ENCODE data around the gene FKBP8. TPM values are rescaled to one million over a fixed set of nuclear protein-coding genes. Genes with fewer than 3 reads are reported as not detected.
A peak's percentile ranks its signal among the peaks of the same experiment; 100 is the strongest.

Gene FKBP8
- total RNA-seq, 1 donor, result 288 TPM

DNA sequence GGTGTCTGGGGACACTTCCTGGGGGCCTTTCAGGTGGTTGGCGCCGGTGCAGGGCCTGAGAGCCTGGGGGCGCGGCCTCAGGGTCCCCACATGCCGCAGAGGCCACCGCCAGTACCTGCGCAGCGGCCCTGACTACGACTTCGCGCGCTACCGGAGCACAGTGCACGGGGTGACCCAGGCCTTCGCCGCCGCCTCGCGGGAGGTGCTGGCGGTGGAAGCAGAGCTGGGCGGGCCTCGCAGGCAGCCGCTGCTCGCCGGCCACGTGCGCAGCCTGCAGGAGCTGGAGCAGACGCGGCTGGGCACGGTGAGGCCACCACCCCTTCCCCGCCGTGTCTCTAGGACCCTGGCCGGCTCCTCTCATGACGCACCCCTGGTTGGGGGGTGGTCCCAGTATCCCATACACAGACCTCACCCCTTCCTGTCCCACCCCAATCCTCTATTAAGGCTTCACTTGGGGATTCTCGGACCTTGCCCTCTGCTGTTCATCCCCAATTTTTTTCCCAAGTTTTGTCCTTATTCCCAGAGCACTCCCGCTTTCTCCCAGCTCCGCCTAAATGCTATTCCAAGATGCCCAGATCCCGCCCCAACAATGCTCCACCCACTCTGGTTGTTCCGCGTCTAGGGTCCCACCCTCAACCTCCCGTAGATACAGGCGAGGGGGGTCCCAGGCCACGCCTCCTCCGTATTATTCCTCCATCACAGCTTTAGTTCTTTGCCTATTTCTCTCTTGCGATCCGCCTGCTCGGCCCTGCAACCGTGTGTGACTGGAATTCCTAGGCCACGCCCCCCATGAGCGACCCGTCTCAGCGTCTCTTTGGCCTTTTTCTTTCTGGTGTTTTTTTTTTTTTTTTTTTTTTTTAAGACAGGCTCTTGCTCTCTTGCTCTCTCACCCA is 46.3 kb upstream of the FKBP8 start:
- peak; percentile 95 for DNase-seq (ENCODE audit: insufficient read length, low spot score, missing footprints)
- H3K79me2 ChIP-seq (ENCODE audit: insufficient read depth, low read length), result no peaks in the 10 kb centered on the region

DNA sequence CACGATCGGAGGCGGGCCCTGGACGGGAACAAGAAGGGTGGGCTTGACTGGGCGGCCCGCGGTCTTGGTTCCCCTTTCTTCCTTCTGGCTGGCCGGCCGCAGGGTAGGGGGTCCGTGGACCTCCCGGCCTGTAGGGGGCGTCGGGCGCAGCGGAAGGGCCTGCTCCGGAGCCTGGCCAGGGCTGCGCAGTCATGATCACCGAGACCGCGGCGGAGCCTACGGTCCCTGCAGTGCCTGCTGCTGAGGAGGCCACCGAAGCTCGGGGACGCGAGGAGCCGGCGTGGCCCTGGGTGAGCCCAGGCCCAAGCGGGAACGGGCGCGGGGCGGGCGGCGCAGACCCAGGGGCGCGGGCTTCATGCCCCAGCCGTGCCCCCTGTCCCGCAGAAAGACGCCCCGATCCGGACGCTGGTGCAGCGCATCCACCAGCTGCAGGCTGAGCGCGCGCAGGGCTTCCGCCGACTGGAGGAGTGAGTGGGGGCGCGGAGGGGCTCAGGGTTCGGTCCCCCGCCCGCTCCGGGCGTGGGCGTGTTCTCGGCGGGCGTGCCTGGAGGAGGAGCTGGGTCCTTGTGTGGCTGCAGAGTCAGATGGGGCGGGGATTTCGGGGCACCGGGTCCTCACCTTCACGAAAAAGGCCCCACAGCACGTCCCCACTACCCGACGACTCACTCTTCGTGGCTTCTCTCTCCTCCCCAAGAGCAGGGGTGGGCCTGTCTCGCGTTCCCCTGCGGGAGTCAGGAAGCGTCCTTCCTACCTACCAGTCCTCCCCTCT is 45.4 kb upstream of the FKBP8 start, which contains the start of gene REX1BD:
Gene REX1BD, plus strand, starts transcription at position 188 of the 769 bp plus-strand sequence. Its CDS starts 4 bp downstream, at position 192.
- Histone ChIP-seq H3K9me3 (ENCODE audit: low read depth, low read length) (no peaks in the 10 kb centered on the region), H3K36me3 (ENCODE audit: insufficient read depth, low read length) (peaks cover 3% of the 10 kb centered on the region), H3K27me3 (ENCODE audit: insufficient read depth, low read length) (no peaks in the 10 kb centered on the region), H3K4me3 (ENCODE audit: insufficient read depth, low read length) (peak within 1 kb of the TSS; percentile 91), H3K4me1 (ENCODE audit: insufficient read depth, low read length) (peaks cover 19% of the 10 kb centered on the region), H3K79me2 (ENCODE audit: insufficient read depth, low read length) (no peaks in the 10 kb centered on the region), H4K20me1 (ENCODE audit: insufficient read depth, low read length) (peaks cover 8% of the 10 kb centered on the region), H2AFZ (ENCODE audit: low read length) (peak within 1 kb of the TSS; percentile 92), H3K27ac (ENCODE audit: low read depth, low read length) (peak within 1 kb of the TSS; percentile 50), H3K4me2 (ENCODE audit: insufficient read depth, low read length) (peak within 1 kb of the TSS; percentile 98)
- peak; percentile 98 for DNase-seq (ENCODE audit: insufficient read length, low spot score, missing footprints)
- TF ChIP-seq, protein P1, sequence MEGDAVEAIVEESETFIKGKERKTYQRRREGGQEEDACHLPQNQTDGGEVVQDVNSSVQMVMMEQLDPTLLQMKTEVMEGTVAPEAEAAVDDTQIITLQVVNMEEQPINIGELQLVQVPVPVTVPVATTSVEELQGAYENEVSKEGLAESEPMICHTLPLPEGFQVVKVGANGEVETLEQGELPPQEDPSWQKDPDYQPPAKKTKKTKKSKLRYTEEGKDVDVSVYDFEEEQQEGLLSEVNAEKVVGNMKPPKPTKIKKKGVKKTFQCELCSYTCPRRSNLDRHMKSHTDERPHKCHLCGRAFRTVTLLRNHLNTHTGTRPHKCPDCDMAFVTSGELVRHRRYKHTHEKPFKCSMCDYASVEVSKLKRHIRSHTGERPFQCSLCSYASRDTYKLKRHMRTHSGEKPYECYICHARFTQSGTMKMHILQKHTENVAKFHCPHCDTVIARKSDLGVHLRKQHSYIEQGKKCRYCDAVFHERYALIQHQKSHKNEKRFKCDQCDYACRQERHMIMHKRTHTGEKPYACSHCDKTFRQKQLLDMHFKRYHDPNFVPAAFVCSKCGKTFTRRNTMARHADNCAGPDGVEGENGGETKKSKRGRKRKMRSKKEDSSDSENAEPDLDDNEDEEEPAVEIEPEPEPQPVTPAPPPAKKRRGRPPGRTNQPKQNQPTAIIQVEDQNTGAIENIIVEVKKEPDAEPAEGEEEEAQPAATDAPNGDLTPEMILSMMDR (IDR thresholded peaks at IDR 0.05; ENCODE audit: extremely low read depth, low read depth, low read length), result peak; percentile 75

More for the DNA sequence above, 46.3 kb upstream of the FKBP8 start:
- Histone ChIP-seq H3K36me3 (ENCODE audit: insufficient read depth, low read length) (peaks cover 3% of the 10 kb centered on the region), H3K4me1 (ENCODE audit: insufficient read depth, low read length) (peaks cover 19% of the 10 kb centered on the region), H3K4me3 (ENCODE audit: insufficient read depth, low read length) (peak overlapping the region; percentile 91), H4K20me1 (ENCODE audit: insufficient read depth, low read length) (peaks cover 8% of the 10 kb centered on the region), H3K4me2 (ENCODE audit: insufficient read depth, low read length) (peak overlapping the region; percentile 98), H3K9me3 (ENCODE audit: low read depth, low read length) (no peaks in the 10 kb centered on the region), H2AFZ (ENCODE audit: low read length) (peak overlapping the region; percentile 92), H3K27me3 (ENCODE audit: insufficient read depth, low read length) (no peaks in the 10 kb centered on the region), H3K27ac (ENCODE audit: low read depth, low read length) (peak overlapping the region; percentile 50)
- TF ChIP-seq, protein P1 (IDR thresholded peaks at IDR 0.05; ENCODE audit: extremely low read depth, low read depth, low read length), result peak; percentile 8

DNA sequence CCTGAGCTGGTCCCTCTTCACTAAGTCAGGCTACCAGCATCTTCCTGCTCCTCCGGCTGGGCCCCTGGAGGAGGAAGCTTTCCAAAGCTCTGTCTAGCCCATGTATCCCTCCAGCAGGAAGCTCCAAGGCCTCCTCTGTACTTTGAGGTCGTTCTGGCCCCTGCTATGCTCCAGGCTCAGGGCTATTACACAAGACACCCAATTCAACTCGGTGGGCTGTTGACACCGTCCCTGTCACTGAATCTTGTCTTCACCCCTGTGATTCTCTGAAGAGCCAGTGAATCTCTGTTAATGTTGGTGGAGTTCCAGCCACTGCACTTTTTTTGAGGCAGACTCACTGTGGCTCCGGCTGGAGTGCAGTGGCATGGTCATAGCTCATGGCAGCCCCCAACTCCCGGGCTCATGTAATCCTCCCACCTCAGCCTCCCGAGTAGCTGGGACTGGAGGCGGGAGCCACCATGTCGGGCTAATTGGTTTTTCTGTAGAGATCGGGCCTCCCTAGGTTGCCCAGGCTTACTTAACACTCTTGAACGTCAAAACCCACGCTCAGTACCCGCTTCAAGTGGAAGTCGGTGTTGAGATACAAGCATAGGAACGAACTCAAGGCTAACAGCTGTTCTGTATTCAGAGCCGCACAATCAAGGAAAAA is 44.7 kb upstream of the FKBP8 start:
- no peaks in the 10 kb centered on the region for H3K9me3 ChIP-seq (ENCODE audit: low read depth, low read length)
- peak; percentile 75 for DNase-seq (ENCODE audit: insufficient read length, low spot score, missing footprints)
- peak overlapping the region; percentile 50 for H3K27ac ChIP-seq (ENCODE audit: low read depth, low read length)
- H2AFZ ChIP-seq (ENCODE audit: low read length), result peak overlapping the region; percentile 92
- peak overlapping the region; percentile 98 for H3K4me2 ChIP-seq (ENCODE audit: insufficient read depth, low read length)
- no peaks in the 10 kb centered on the region for H3K79me2 ChIP-seq (ENCODE audit: insufficient read depth, low read length)
- H3K4me1 ChIP-seq (ENCODE audit: insufficient read depth, low read length), result peaks cover 16% of the 10 kb centered on the region
- TF ChIP-seq, protein P1 (IDR thresholded peaks at IDR 0.05; ENCODE audit: extremely low read depth, low read depth, low read length), result no peak
- H4K20me1 ChIP-seq (ENCODE audit: insufficient read depth, low read length), result peaks cover 3% of the 10 kb centered on the region
- peak overlapping the region; percentile 91 for H3K4me3 ChIP-seq (ENCODE audit: insufficient read depth, low read length)
- H3K36me3 ChIP-seq (ENCODE audit: insufficient read depth, low read length), result peaks cover 3% of the 10 kb centered on the region
- no peaks in the 10 kb centered on the region for H3K27me3 ChIP-seq (ENCODE audit: insufficient read depth, low read length)
